K562 (cell line): ENCODE data around the gene SZT2.

Experiments
- CBX3 ChIP-seq, 2 experiments: IDR thresholded peaks; 1 replicate in 1 of 2; 2 replicates in 1 of 2; pipeline ENCODE4 v1.6.1; 2012; ENCODE audit warnings: inconsistent platforms in 2 of 2, low read length in 2 of 2, borderline replicate concordance in 1 of 2, control low read depth in 1 of 2
- E2F6 ChIP-seq, 2 experiments: IDR thresholded peaks; 2 replicates each; pipeline ENCODE4 v1.6.1; 2011; ENCODE audit warnings: borderline replicate concordance in 1 of 2, control low read depth in 1 of 2, low read depth in 1 of 2, low read length in 1 of 2, mild to moderate bottlenecking in 1 of 2, mixed read lengths in 1 of 2, moderate library complexity in 1 of 2; ENCODE audit not compliant: insufficient read depth in 1 of 2, insufficient read length in 1 of 2, poor library complexity in 1 of 2, severe bottlenecking in 1 of 2; ENCODE audit errors: extremely low read depth in 1 of 2
- E4F1 ChIP-seq: fragments of 250-450 bp; sonication (Bioruptor Pico); IDR thresholded peaks from 2 replicates; pipeline ENCODE4 v1.5.0; 2021; ENCODE audit warnings: mild to moderate bottlenecking, borderline replicate concordance
- EP300 ChIP-seq: IDR thresholded peaks from 2 replicates; pipeline ENCODE4 v1.6.1; 2012; ENCODE audit warnings: low read length, improper control_type of control experiment
- GMEB1 ChIP-seq: fragments of 250-450 bp; sonication (Bioruptor Pico); IDR thresholded peaks from 2 replicates; pipeline ENCODE4 v1.4.0; 2020; ENCODE audit warnings: mild to moderate bottlenecking
- MAX ChIP-seq: sonication (generic); formaldehyde crosslinking; IDR thresholded peaks from 2 replicates; pipeline ENCODE4 v1.9.0; 2022; ENCODE audit warnings: mild to moderate bottlenecking, missing genetic modification reagents
- MCM2 ChIP-seq: fragments of 450-650 bp; IDR thresholded peaks from 2 replicates; pipeline ENCODE4 v1.6.1; 2017; ENCODE audit warnings: low read depth, mild to moderate bottlenecking
- MECOM ChIP-seq: fragments of 250-450 bp; sonication (Bioruptor Pico); IDR thresholded peaks from 2 replicates; pipeline ENCODE4 v1.8.0; 2022; ENCODE audit warnings: inconsistent platforms
- MTA3 ChIP-seq: fragments of 450-650 bp; formaldehyde crosslinking; IDR thresholded peaks from 2 replicates; pipeline ENCODE4 v1.6.1; 2017; ENCODE audit warnings: mild to moderate bottlenecking, borderline replicate concordance
- POLR2AphosphoS5 ChIP-seq: IDR thresholded peaks from 2 replicates; pipeline ENCODE4 v1.6.1; 2011; ENCODE audit warnings: mild to moderate bottlenecking, low read depth, low read length, moderate library complexity; ENCODE audit not compliant: control insufficient read depth, insufficient read depth
- UBTF ChIP-seq, 2 experiments: IDR thresholded peaks; 2 replicates each; pipeline ENCODE4 v1.6.1; 2012; ENCODE audit warnings: improper control_type of control experiment in 2 of 2, low read depth in 2 of 2, low read length in 2 of 2, borderline replicate concordance in 1 of 2

- no peak for TF ChIP-seq MECOM (CRISPR knock-in tag)
- TF ChIP-seq GMEB1 (CRISPR knock-in tag), result no peak
- no peak for TF ChIP-seq E2F6 (IDR thresholded peaks at IDR 0.05; ENCODE audit: borderline replicate concordance in 1 of 2, extremely low read depth in 1 of 2, insufficient read depth in 1 of 2, insufficient read length in 1 of 2, low read depth in 1 of 2, low read length in 1 of 2, poor library complexity in 1 of 2, severe bottlenecking in 1 of 2)
- TF ChIP-seq CBX3 (IDR thresholded peaks at IDR 0.05; ENCODE audit: borderline replicate concordance in 1 of 2, low read length in 2 of 2), result no peak
- TF ChIP-seq MAX (CRISPR knock-in tag), result no peak
- TF ChIP-seq MTA3, result no peak
- no peak for TF ChIP-seq POLR2AphosphoS5
- no peak for TF ChIP-seq E4F1 (CRISPR knock-in tag)
- TF ChIP-seq UBTF (IDR thresholded peaks at IDR 0.05; ENCODE audit: borderline replicate concordance in 1 of 2, low read depth in 2 of 2, low read length in 2 of 2), result no peak
- TF ChIP-seq EP300, result no peak
- no peak for TF ChIP-seq MCM2
Measured at GRCh38 chr1:43348809-43349593, 40.7 kb upstream of the SZT2 start.
